ENCODE results near the gene GNLY. TPM values are rescaled to one million over a fixed set of nuclear protein-coding genes. Genes with fewer than 3 reads are reported as not detected.

GNLY gene
- total RNA-seq, 6 experiments from 2014 or later: 0.92 to 3.1 (median 1.6) TPM

- peaks cover 0 to 6% (median 2%) of the 10 kb centered on the region in 4 donors for H3K4me1 ChIP-seq
- no peaks in the 10 kb centered on the region for H3K27me3 ChIP-seq
- intact Hi-C loops (cut with DNase I): loop anchor here in 1 of 2 donors (5.0 kb wide), 1 partner anchor 77 kb away; no protein-coding TSS in a partner anchor
- H3K9me3 ChIP-seq: no peaks in the 10 kb centered on the region
- DNase-seq (no peak), ATAC-seq (no peak)
- 84% methylated on average over 5 of the region's 5 CpGs for WGBS (ENCODE audit: insufficient coverage, low coverage, low lambda C conversion rate, missing lambda C conversion rate)
- H3K4me3 ChIP-seq: no peak overlapping the region
- TF ChIP-seq CTCF (IDR thresholded peaks at IDR 0.05) (no peak), POLR2A (IDR thresholded peaks at IDR 0.05) (no peak)
- H3K27ac ChIP-seq: no peak overlapping the region
- no peaks in the 10 kb centered on the region for H3K36me3 ChIP-seq
Observed at GRCh38 chr2:85734942-85735608, 40.9 kb downstream of the GNLY start.

GRCh38 chr2:85735691-85736090 is 41.5 kb downstream of the GNLY start:
- H3K4me3 ChIP-seq: no peak overlapping the region
- no peaks in the 10 kb centered on the region for H3K9me3 ChIP-seq
- no peak for DNase-seq
- H3K4me1 ChIP-seq: peaks cover 0 to 10% (median 4%) of the 10 kb centered on the region in 4 donors
- no peak for ATAC-seq
- TF ChIP-seq CTCF (IDR thresholded peaks at IDR 0.05): no peak
- no peak for TF ChIP-seq POLR2A (IDR thresholded peaks at IDR 0.05)
- H3K27ac ChIP-seq: no peak overlapping the region
- no peaks in the 10 kb centered on the region for H3K36me3 ChIP-seq
- H3K27me3 ChIP-seq: no peaks in the 10 kb centered on the region
- intact Hi-C loops (cut with DNase I): no loop called here

DNA sequence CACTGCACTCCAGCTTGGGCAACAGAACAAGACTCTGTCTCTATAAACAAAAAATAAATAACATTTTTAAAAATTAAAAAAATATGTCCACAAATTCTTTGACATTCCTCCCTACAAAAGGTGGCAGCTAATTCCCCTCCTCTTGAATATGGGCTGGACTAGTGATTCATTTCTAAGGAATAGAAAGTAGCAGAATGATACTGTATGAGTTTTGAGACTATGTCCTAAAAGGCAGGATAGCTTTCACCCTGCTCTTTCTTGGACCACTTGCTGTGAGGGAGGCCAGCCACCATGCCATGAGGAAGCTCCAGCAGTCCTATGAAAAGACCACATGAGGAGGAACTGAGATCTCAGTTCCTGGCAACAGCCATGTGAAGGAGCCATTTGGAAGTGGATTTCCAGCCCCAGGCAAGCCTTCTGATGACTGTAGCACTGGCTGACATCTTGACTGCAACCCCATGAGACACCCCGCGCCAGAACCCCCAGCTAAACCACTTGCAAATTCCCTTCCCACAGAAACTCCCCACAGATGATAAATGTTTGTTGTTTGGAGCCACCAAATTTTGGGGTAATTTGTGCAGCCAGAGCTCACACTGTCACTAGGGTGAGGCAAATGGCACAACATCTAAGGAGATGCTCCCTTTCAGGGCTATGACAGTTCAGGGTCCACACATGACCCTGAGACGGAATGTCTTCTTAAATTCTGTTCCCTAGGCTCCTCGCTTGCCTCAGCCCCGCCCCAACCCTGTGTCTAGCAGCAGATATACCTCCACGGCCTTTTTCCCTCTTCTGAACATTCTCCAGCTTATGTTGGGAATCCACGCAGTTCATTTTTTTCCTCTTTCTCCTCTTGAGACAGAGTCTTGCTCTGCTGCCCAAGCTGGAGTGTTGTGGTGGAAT is 42.5 kb downstream of the GNLY start:
- Histone ChIP-seq H3K27me3 (no peaks in the 10 kb centered on the region), H3K27ac (peak overlapping the region in 2 of 3 donors; percentile 18 to 50), H3K9me3 (no peaks in the 10 kb centered on the region), H3K4me1 (peaks cover 0 to 20% (median 9%) of the 10 kb centered on the region in 4 donors), H3K4me3 (no peak overlapping the region), H3K36me3 (no peaks in the 10 kb centered on the region)
- no peak for ATAC-seq
- WGBS (ENCODE audit: insufficient coverage, low coverage, low lambda C conversion rate, missing lambda C conversion rate): 89% methylated on average over 6 of the region's 7 CpGs
- intact Hi-C loops (cut with DNase I): no loop called here
- no peak for TF ChIP-seq CTCF (IDR thresholded peaks at IDR 0.05)
- TF ChIP-seq POLR2A (IDR thresholded peaks at IDR 0.05): no peak
- no peak for DNase-seq

DNA sequence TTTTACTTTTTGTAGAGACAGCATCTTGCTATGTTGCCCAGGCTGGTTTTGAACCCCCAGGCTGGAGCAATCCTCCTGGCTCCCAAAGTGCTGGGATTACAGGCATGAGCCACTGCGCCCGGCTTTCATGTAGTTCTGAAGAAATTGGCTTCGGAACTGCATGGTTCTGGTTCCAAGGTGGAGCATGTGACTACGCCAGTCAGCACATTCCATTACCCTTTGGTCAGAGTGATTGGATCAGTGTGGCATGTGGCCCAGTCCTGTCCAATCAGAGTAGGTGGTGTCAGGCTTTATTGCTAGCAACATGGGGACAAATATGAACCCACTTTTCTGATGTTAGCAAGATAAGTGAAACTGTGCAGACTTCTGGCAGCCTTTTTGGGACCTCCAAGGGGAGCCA is 43.3 kb downstream of the GNLY start:
- intact Hi-C loops (cut with DNase I): no loop called here
- DNase-seq: peak; percentile 56 to 81 (median 77)

More for the DNA sequence above, 43.3 kb downstream of the GNLY start:
- Histone ChIP-seq H3K4me1 (peaks cover 0 to 26% (median 12%) of the 10 kb centered on the region in 4 donors), H3K4me3 (no peak overlapping the region), H3K9me3 (no peaks in the 10 kb centered on the region), H3K27me3 (no peaks in the 10 kb centered on the region), H3K36me3 (no peaks in the 10 kb centered on the region), H3K27ac (peak overlapping the region; percentile 15 to 50 (median 18))
- 25% methylated on average over 4 of the region's 4 CpGs for WGBS (ENCODE audit: insufficient coverage, low coverage, low lambda C conversion rate, missing lambda C conversion rate)
- ATAC-seq: peak; percentile 57 to 63 (median 62)
- no peak for TF ChIP-seq CTCF (IDR thresholded peaks at IDR 0.05)
- peak; percentile 16 for TF ChIP-seq POLR2A (IDR thresholded peaks at IDR 0.05)

All from right lobe of liver (tissue), 6 donors.